ENCODE data around the gene MEIS1. TPM values are rescaled to one million over a fixed set of nuclear protein-coding genes. Genes with fewer than 3 reads are reported as not detected.

MEIS1 gene
- total RNA-seq, 1 experiment from 2014 or later = 2.5 TPM

GRCh38 chr2:66506265-66506664 is 71.3 kb downstream of the MEIS1 start:
- no peak for DNase-seq (ENCODE audit: low read depth)

- DNase-seq (ENCODE audit: low read depth) = no peak
Measured at GRCh38 chr2:66507673-66508201, 72.8 kb downstream of the MEIS1 start.

GRCh38 chr2:66508484-66509071 is 73.7 kb downstream of the MEIS1 start:
- no peak for DNase-seq (ENCODE audit: low read depth)

- DNase-seq (ENCODE audit: low read depth) = no peak
Measured at GRCh38 chr2:66509326-66509811, 74.4 kb downstream of the MEIS1 start.

GRCh38 chr2:66512626-66513025 is 77.7 kb downstream of the MEIS1 start:
- no peak for DNase-seq (ENCODE audit: low read depth)

GRCh38 chr2:66515743-66516142 is 80.8 kb downstream of the MEIS1 start:
- no peak for DNase-seq (ENCODE audit: low read depth)

- no peak for DNase-seq (ENCODE audit: low read depth)
Measured at GRCh38 chr2:66516499-66516898, 81.6 kb downstream of the MEIS1 start.

- no peak for DNase-seq (ENCODE audit: low read depth)
Measured at GRCh38 chr2:66517772-66518171, 82.8 kb downstream of the MEIS1 start.

- DNase-seq (ENCODE audit: low read depth) = no peak
Measured at GRCh38 chr2:66519264-66519843, 84.4 kb downstream of the MEIS1 start.

- no peak for DNase-seq (ENCODE audit: low read depth)
Measured at GRCh38 chr2:66521291-66521922, 86.5 kb downstream of the MEIS1 start.

- DNase-seq (ENCODE audit: low read depth) = no peak
Measured at GRCh38 chr2:66522611-66523376, 87.9 kb downstream of the MEIS1 start.

GRCh38 chr2:66523377-66523969 is 88.5 kb downstream of the MEIS1 start:
- no peak for DNase-seq (ENCODE audit: low read depth)

GRCh38 chr2:66523990-66524389 is 89.1 kb downstream of the MEIS1 start:
- DNase-seq (ENCODE audit: low read depth) = no peak

GRCh38 chr2:66525606-66526005 is 90.7 kb downstream of the MEIS1 start:
- no peak for DNase-seq (ENCODE audit: low read depth)

GRCh38 chr2:66526180-66526579 is 91.3 kb downstream of the MEIS1 start:
- no peak for DNase-seq (ENCODE audit: low read depth)

GRCh38 chr2:66528974-66529724 is 94.2 kb downstream of the MEIS1 start:
- no peak for DNase-seq (ENCODE audit: low read depth)

GRCh38 chr2:66530651-66531050 is 95.7 kb downstream of the MEIS1 start:
- DNase-seq (ENCODE audit: low read depth) = no peak

- no peak for DNase-seq (ENCODE audit: low read depth)
Measured at GRCh38 chr2:66531155-66531554, 96.2 kb downstream of the MEIS1 start.

- DNase-seq (ENCODE audit: low read depth) = no peak
Measured at GRCh38 chr2:66531567-66531966, 96.6 kb downstream of the MEIS1 start.

GRCh38 chr2:66532972-66533868 is 98.3 kb downstream of the MEIS1 start:
- DNase-seq (ENCODE audit: low read depth) = no peak
